WI38 (cell line): ENCODE data around the gene TLR9.

ENCODE experiments used
- H3K4me3 ChIP-seq: 2 replicates; pipeline ENCODE4 v1.5.1; 2011; ENCODE audit warnings: low read depth, mild to moderate bottlenecking, control low read depth, low read length
- CTCF ChIP-seq: IDR thresholded peaks from 2 replicates; pipeline ENCODE4 v1.5.1; 2012; ENCODE audit warnings: low read depth, mild to moderate bottlenecking, control low read depth, low read length

Gene TLR9

GRCh38 chr3:52218454-52218853, 7.0 kb downstream of the TLR9 start:
- H3K4me3 ChIP-seq: no peak overlapping the region

GRCh38 chr3:52218026-52218425, 7.4 kb downstream of the TLR9 start:
- H3K4me3 ChIP-seq: no peak overlapping the region
- no peak for TF ChIP-seq CTCF

More at GRCh38 chr3:52218454-52218853, 7.0 kb downstream of the TLR9 start:
- TF ChIP-seq CTCF: no peak

- TF ChIP-seq CTCF: no peak
- H3K4me3 ChIP-seq: no peak overlapping the region
Measured at GRCh38 chr3:52217409-52217805, 8.0 kb downstream of the TLR9 start.

DNA sequence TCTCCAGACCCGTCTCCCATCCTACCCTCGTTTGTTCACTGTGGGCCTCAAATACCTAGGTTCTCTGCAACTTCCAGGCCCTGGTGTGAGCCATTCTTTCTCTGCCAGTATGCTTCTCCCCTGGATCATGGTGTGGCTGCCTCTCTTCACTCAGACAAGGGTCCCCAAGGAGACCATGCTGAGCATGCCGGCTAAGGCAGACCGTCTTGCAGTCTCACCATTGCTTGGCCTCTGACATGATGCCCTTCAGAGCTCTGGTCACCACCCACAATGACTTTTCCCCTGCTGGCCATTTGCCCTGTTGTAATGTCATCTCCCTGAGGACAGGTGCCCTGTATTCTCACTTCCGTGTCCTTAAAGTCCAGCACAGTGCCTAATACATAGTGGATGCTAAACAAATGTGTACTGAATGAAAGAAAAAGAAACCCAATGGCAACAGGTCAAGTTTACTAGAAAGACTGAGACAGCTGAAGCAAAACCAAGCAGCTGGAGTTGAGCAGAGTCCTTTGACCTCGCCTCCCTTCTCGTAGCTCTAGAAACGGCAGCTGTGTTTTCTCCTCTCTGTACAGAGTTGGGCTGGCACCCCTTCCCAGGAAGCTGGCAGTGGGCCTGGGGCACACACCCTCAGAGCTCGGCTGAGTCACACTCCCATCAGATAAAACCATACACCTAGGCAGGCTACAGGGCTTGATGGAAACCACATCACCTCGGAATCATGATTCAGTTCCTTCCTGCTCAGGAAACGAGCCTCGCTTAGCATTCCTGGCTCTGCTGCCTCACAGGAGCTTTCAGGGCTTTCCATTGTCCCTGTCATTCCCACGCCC, 8.6 kb downstream of the TLR9 start:
- H3K4me3 ChIP-seq: no peak overlapping the region
- TF ChIP-seq CTCF: no peak

- TF ChIP-seq CTCF: no peak
- no peak overlapping the region for H3K4me3 ChIP-seq
Measured at GRCh38 chr3:52215351-52215750, 10.1 kb downstream of the TLR9 start.

DNA sequence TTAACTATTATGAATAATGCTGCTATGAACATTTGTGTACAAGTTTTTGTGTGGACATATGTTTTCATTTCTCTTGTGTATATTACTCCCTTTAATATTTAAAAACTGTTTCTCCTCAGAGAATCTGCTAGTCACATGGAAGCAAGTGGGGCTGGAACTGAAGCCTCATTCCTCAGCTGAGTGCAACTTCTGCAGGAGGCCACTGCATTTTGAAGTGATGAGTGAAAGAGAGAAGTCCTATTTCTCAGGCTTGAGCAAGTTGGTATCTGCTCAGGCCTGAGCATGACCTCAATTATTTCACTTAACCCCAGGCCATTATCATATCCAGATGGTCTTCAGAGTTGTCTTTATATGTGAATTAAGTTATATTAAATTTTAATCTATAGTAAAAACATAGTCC, 11.5 kb downstream of the TLR9 start:
- no peak for TF ChIP-seq CTCF
- no peak overlapping the region for H3K4me3 ChIP-seq

GRCh38 chr3:52213005-52213404, 12.4 kb downstream of the TLR9 start:
- TF ChIP-seq CTCF: no peak
- H3K4me3 ChIP-seq: no peak overlapping the region
